A204.1 (cell line): Measurements from ENCODE around the gene ATP5MC2.
"Not testable (repeated sequence)": the region's sequence is repeated elsewhere in the genome, so short reads cannot be mapped to it uniquely, and the experiment has no call there.

Experiments used
- FAIRE-seq: peaks from 2 replicates; lab custom pipeline; 2012; peaks lifted over from hg19 to GRCh38; lab: Jason Lieb, UNC

ATP5MC2 gene

GRCh38 chr12:53694756-53695151, 18.9 kb upstream of the ATP5MC2 start:
- no peak for FAIRE-seq

GRCh38 chr12:53688134-53688533, 12.3 kb upstream of the ATP5MC2 start:
- no peak for FAIRE-seq

GRCh38 chr12:53686436-53686835, 10.6 kb upstream of the ATP5MC2 start:
- FAIRE-seq: no peak

- no peak for FAIRE-seq
Observed at GRCh38 chr12:53684654-53685220, 8.9 kb upstream of the ATP5MC2 start.

GRCh38 chr12:53683983-53684382, 8.1 kb upstream of the ATP5MC2 start:
- no peak for FAIRE-seq

GRCh38 chr12:53683494-53683893, 7.6 kb upstream of the ATP5MC2 start:
- no peak for FAIRE-seq

GRCh38 chr12:53680061-53680460, 4.2 kb upstream of the ATP5MC2 start:
- FAIRE-seq: not testable (repeated sequence)

GRCh38 chr12:53677800-53678148, 1.9 kb upstream of the ATP5MC2 start:
- no peak for FAIRE-seq

GRCh38 chr12:53677016-53677799, 1.3 kb upstream of the ATP5MC2 start:
- FAIRE-seq: no peak

- no peak for FAIRE-seq
Observed at GRCh38 chr12:53676656-53677015, 753 bp upstream of the ATP5MC2 start.

GRCh38 chr12:53674977-53675700, 744 bp downstream of the ATP5MC2 start:
- no peak for FAIRE-seq

GRCh38 chr12:53670971-53671370, 4.9 kb downstream of the ATP5MC2 start:
- FAIRE-seq: no peak

- no peak for FAIRE-seq
Observed at GRCh38 chr12:53670308-53670707, 5.6 kb downstream of the ATP5MC2 start.

- no peak for FAIRE-seq
Observed at GRCh38 chr12:53667080-53667479, 8.8 kb downstream of the ATP5MC2 start.

GRCh38 chr12:53664936-53665335, 10.9 kb downstream of the ATP5MC2 start:
- no peak for FAIRE-seq

GRCh38 chr12:53664191-53664590, 11.7 kb downstream of the ATP5MC2 start:
- no peak for FAIRE-seq

- FAIRE-seq: no peak
Observed at GRCh38 chr12:53660041-53660440, 15.8 kb downstream of the ATP5MC2 start.

GRCh38 chr12:53659571-53659981, 16.3 kb downstream of the ATP5MC2 start:
- FAIRE-seq: no peak

GRCh38 chr12:53659011-53659551, 16.8 kb downstream of the ATP5MC2 start:
- peak; percentile 99 for FAIRE-seq

GRCh38 chr12:53657041-53657440, 18.8 kb downstream of the ATP5MC2 start:
- FAIRE-seq: no peak

- FAIRE-seq: no peak
Observed at GRCh38 chr12:53653595-53653994, 22.3 kb downstream of the ATP5MC2 start.

- no peak for FAIRE-seq
Observed at GRCh38 chr12:53652366-53652765, 23.5 kb downstream of the ATP5MC2 start.

- FAIRE-seq: no peak
Observed at GRCh38 chr12:53651737-53652136, 24.1 kb downstream of the ATP5MC2 start.
